DMS153 treated with DMSO at 0.1 percent for 48 hours (cell line): ENCODE measurements around the gene VPS13D.

Experiments used
- DNase-seq: peaks from one replicate; lab custom pipeline; 2025; ENCODE audit not compliant: unreplicated experiment; lab: John Stamatoyannopoulos, UW

The VPS13D gene

GRCh38 chr1:12230549-12231275 is 882 bp downstream of the VPS13D start:
- DNase-seq = no peak

GRCh38 chr1:12231276-12231595 is 1.4 kb downstream of the VPS13D start:
- DNase-seq = no peak

GRCh38 chr1:12232221-12232620 is 2.4 kb downstream of the VPS13D start:
- no peak for DNase-seq

GRCh38 chr1:12244078-12244477 is 14.2 kb downstream of the VPS13D start:
- DNase-seq = no peak

GRCh38 chr1:12244585-12244984 is 14.8 kb downstream of the VPS13D start:
- DNase-seq = no peak

- no peak for DNase-seq
Observed at GRCh38 chr1:12245116-12245515, 15.3 kb downstream of the VPS13D start.

GRCh38 chr1:12245733-12246132 is 15.9 kb downstream of the VPS13D start:
- DNase-seq = no peak

- no peak for DNase-seq
Observed at GRCh38 chr1:12246584-12246983, 16.8 kb downstream of the VPS13D start.

- no peak for DNase-seq
Observed at GRCh38 chr1:12249181-12249580, 19.4 kb downstream of the VPS13D start.

- no peak for DNase-seq
Observed at GRCh38 chr1:12249748-12250147, 19.9 kb downstream of the VPS13D start.

- DNase-seq = no peak
Observed at GRCh38 chr1:12251442-12251841, 21.6 kb downstream of the VPS13D start.

- DNase-seq = no peak
Observed at GRCh38 chr1:12255913-12256312, 26.1 kb downstream of the VPS13D start.

GRCh38 chr1:12258272-12258671 is 28.4 kb downstream of the VPS13D start:
- no peak for DNase-seq

- no peak for DNase-seq
Observed at GRCh38 chr1:12269351-12269750, 39.5 kb downstream of the VPS13D start.

GRCh38 chr1:12271033-12271432 is 41.2 kb downstream of the VPS13D start:
- no peak for DNase-seq

- peak; percentile 16 for DNase-seq
Observed at GRCh38 chr1:12272770-12273169, 42.9 kb downstream of the VPS13D start.

- no peak for DNase-seq
Observed at GRCh38 chr1:12275370-12275769, 45.5 kb downstream of the VPS13D start.

- no peak for DNase-seq
Observed at GRCh38 chr1:12276225-12276624, 46.4 kb downstream of the VPS13D start.

- DNase-seq = no peak
Observed at GRCh38 chr1:12279003-12279402, 49.2 kb downstream of the VPS13D start.

- no peak for DNase-seq
Observed at GRCh38 chr1:12279728-12280464, 50.1 kb downstream of the VPS13D start.

GRCh38 chr1:12282142-12282541 is 52.3 kb downstream of the VPS13D start:
- no peak for DNase-seq

- no peak for DNase-seq
Observed at GRCh38 chr1:12284486-12284885, 54.7 kb downstream of the VPS13D start.
